ENCODE results near the gene ZNF334. TPM values are rescaled to one million over a fixed set of nuclear protein-coding genes. Genes with fewer than 3 reads are reported as not detected.

ZNF334 gene
- polyA plus RNA-seq, 1 donor (not counting 4 experiments of a cell fraction or from before 2014, with no cell fraction given) = 1.3 TPM

DNA sequence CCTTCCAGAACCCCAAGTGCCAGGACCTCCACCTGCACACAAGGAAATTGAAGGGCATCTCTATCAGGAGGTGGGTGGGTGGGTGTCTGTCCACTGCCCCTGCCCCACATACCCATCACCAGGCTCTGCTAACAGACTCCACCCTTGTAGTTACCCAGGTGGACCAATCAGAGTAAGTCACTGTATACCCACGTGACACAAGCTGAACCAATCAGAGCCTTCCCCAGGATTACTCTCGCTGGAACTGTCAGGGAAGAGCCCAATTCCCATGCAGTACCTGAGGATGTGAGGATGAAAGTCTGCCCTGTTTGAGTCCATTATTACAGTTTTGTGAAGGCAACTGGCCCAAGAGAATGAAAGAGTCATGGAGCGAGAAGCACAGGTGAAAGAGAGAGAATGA lies 32.9 kb upstream of the ZNF334 start:
- H3K4me1 ChIP-seq (ENCODE audit: control insufficient read depth, extremely low read depth, insufficient read depth, low read length) = no peaks in the 10 kb centered on the region
- H2AFZ ChIP-seq (ENCODE audit: control insufficient read depth, low read length) = no peak overlapping the region
- H3K27ac ChIP-seq (ENCODE audit: control insufficient read depth, insufficient read depth, low read length) = no peak overlapping the region
- no peak overlapping the region for H3K4me3 ChIP-seq (ENCODE audit: control insufficient read depth in 2 of 3, extremely low read depth in 1 of 3, insufficient read depth in 2 of 3, low read depth in 1 of 3, low read length in 3 of 3)
- TF ChIP-seq, protein P1, sequence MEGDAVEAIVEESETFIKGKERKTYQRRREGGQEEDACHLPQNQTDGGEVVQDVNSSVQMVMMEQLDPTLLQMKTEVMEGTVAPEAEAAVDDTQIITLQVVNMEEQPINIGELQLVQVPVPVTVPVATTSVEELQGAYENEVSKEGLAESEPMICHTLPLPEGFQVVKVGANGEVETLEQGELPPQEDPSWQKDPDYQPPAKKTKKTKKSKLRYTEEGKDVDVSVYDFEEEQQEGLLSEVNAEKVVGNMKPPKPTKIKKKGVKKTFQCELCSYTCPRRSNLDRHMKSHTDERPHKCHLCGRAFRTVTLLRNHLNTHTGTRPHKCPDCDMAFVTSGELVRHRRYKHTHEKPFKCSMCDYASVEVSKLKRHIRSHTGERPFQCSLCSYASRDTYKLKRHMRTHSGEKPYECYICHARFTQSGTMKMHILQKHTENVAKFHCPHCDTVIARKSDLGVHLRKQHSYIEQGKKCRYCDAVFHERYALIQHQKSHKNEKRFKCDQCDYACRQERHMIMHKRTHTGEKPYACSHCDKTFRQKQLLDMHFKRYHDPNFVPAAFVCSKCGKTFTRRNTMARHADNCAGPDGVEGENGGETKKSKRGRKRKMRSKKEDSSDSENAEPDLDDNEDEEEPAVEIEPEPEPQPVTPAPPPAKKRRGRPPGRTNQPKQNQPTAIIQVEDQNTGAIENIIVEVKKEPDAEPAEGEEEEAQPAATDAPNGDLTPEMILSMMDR (optimal IDR thresholded peaks at IDR 0.05 in 1 of 3, IDR thresholded peaks at IDR 0.05 in 1 of 3, conservative IDR thresholded peaks at IDR 0.05 in 1 of 3; ENCODE audit: extremely low read depth in 1 of 3, insufficient read depth in 2 of 3, low read length in 3 of 3) = no peak
- no peak for TF ChIP-seq EZH2 (IDR thresholded peaks at IDR 0.05; ENCODE audit: low read length)
- no peaks in the 10 kb centered on the region for H4K20me1 ChIP-seq (ENCODE audit: control insufficient read depth, extremely low read depth, insufficient read depth, low read length)
- H3K27me3 ChIP-seq (ENCODE audit: control insufficient read depth, extremely low read depth, insufficient read depth, low read length) = peaks cover 9% of the 10 kb centered on the region
- no peak overlapping the region for H3K9ac ChIP-seq (ENCODE audit: control insufficient read depth, extremely low read depth, insufficient read depth, low read length)
- no peak overlapping the region for H3K4me2 ChIP-seq (ENCODE audit: control insufficient read depth, extremely low read depth, insufficient read depth, low read depth, low read length)
- dilution Hi-C loops (cut with MboI; ENCODE audit: extremely low pct_ligation_motif_present, low sequenced_read_pairs) = no loop called here
- no peaks in the 10 kb centered on the region for H3K9me1 ChIP-seq (ENCODE audit: control insufficient read depth, extremely low read depth, insufficient read depth, low read length)
- FAIRE-seq = no peak
- DNase-seq (ENCODE audit: low read depth, low spot score) = no peak
- H3K9me3 ChIP-seq (ENCODE audit: control insufficient read depth, low read depth, low read length) = no peaks in the 10 kb centered on the region
- H3K36me3 ChIP-seq (ENCODE audit: control insufficient read depth in 2 of 2, extremely low read depth in 1 of 2, insufficient read depth in 2 of 2, low read length in 2 of 2) = no peaks in the 10 kb centered on the region
- no peaks in the 10 kb centered on the region for H3K79me2 ChIP-seq (ENCODE audit: control insufficient read depth, insufficient read depth, low read length)

DNA sequence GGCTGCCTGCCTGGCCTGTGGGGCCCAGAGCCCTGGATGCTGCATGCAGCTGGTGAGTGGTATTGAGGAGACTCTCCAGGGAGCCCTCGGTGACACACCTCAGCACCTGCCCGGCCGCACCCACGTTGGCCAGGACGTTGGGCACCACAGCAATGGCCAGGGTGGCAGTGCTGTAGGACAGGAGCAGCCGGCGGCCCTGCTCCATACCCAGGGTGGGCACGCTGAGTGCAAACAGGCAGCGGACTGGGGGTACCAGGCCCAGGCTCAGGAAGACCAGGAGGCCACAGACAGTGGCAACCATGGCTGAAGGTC lies 32.4 kb upstream of the ZNF334 start:
- H3K27ac ChIP-seq (ENCODE audit: control insufficient read depth, insufficient read depth, low read length) = no peak overlapping the region
- no peak overlapping the region for H3K4me3 ChIP-seq (ENCODE audit: control insufficient read depth in 2 of 3, extremely low read depth in 1 of 3, insufficient read depth in 2 of 3, low read depth in 1 of 3, low read length in 3 of 3)
- H3K9me3 ChIP-seq (ENCODE audit: control insufficient read depth, low read depth, low read length) = no peaks in the 10 kb centered on the region
- FAIRE-seq (no peak), DNase-seq (ENCODE audit: low read depth, low spot score) (no peak)
- H3K4me2 ChIP-seq (ENCODE audit: control insufficient read depth, extremely low read depth, insufficient read depth, low read depth, low read length) = no peak overlapping the region
- no peak for TF ChIP-seq EZH2 (IDR thresholded peaks at IDR 0.05; ENCODE audit: low read length)
- TF ChIP-seq, protein P1 (optimal IDR thresholded peaks at IDR 0.05 in 1 of 3, IDR thresholded peaks at IDR 0.05 in 1 of 3, conservative IDR thresholded peaks at IDR 0.05 in 1 of 3; ENCODE audit: extremely low read depth in 1 of 3, insufficient read depth in 2 of 3, low read length in 3 of 3) = no peak
- no peaks in the 10 kb centered on the region for H4K20me1 ChIP-seq (ENCODE audit: control insufficient read depth, extremely low read depth, insufficient read depth, low read length)
- no peaks in the 10 kb centered on the region for H3K36me3 ChIP-seq (ENCODE audit: control insufficient read depth in 2 of 2, extremely low read depth in 1 of 2, insufficient read depth in 2 of 2, low read length in 2 of 2)
- dilution Hi-C loops (cut with MboI; ENCODE audit: extremely low pct_ligation_motif_present, low sequenced_read_pairs) = no loop called here
- H3K79me2 ChIP-seq (ENCODE audit: control insufficient read depth, insufficient read depth, low read length) = no peaks in the 10 kb centered on the region
- peaks cover 9% of the 10 kb centered on the region for H3K27me3 ChIP-seq (ENCODE audit: control insufficient read depth, extremely low read depth, insufficient read depth, low read length)
- no peaks in the 10 kb centered on the region for H3K9me1 ChIP-seq (ENCODE audit: control insufficient read depth, extremely low read depth, insufficient read depth, low read length)
- no peak overlapping the region for H3K9ac ChIP-seq (ENCODE audit: control insufficient read depth, extremely low read depth, insufficient read depth, low read length)
- H2AFZ ChIP-seq (ENCODE audit: control insufficient read depth, low read length) = no peak overlapping the region
- no peaks in the 10 kb centered on the region for H3K4me1 ChIP-seq (ENCODE audit: control insufficient read depth, extremely low read depth, insufficient read depth, low read length)
